Keratinocyte (primary cell): ENCODE measurements around the gene ABCC4. TPM values are rescaled to one million over a fixed set of nuclear protein-coding genes. Genes with fewer than 3 reads are reported as not detected.

Experiments used
- DNase-seq: peaks from one replicate; pipeline ENCODE4 v3.0.0-alpha.2; 2011; ENCODE audit warnings: low read depth, missing footprints, low spot score
- FAIRE-seq: peaks from 2 replicates; lab custom pipeline; 2011; peaks lifted over from hg19 to GRCh38; lab: Jason Lieb, UNC
- H2AFZ ChIP-seq: 2 replicates; pipeline ENCODE4 v1.6.0; 2012; ENCODE audit warnings: low read length, control low read depth, inconsistent platforms; ENCODE audit not compliant: control insufficient read depth
- H3K27ac ChIP-seq: 2 replicates; pipeline ENCODE4 v1.5.1; 2011; ENCODE audit warnings: low read length; ENCODE audit not compliant: control insufficient read depth, insufficient read depth
- H3K27me3 ChIP-seq: 3 replicates; pipeline ENCODE4 v1.6.0; 2011; ENCODE audit warnings: low read length; ENCODE audit not compliant: control insufficient read depth, insufficient read depth; ENCODE audit errors: extremely low read depth
- H3K36me3 ChIP-seq, 2 experiments: 2 replicates in 1 of 2; 3 replicates in 1 of 2; pipeline ENCODE4 v1.5.1; 2011; ENCODE audit warnings: low read length in 2 of 2, mild to moderate bottlenecking in 1 of 2; ENCODE audit not compliant: control insufficient read depth in 2 of 2, insufficient read depth in 2 of 2; ENCODE audit errors: extremely low read depth in 1 of 2
- H3K4me1 ChIP-seq: 3 replicates; pipeline ENCODE4 v1.5.1; 2011; ENCODE audit warnings: low read length; ENCODE audit not compliant: control insufficient read depth, insufficient read depth; ENCODE audit errors: extremely low read depth
- H3K4me2 ChIP-seq: 3 replicates; pipeline ENCODE4 v1.6.0; 2011; ENCODE audit warnings: low read depth, low read length; ENCODE audit not compliant: control insufficient read depth, insufficient read depth; ENCODE audit errors: extremely low read depth
- H3K4me3 ChIP-seq, 3 experiments: fragments of 200-600 bp in 1 of 3; sonication (generic) in 1 of 3; 2 replicates in 2 of 3; 3 replicates in 1 of 3; pipeline ENCODE4 v1.5.1; 2011 to 2016; ENCODE audit warnings: low read length in 3 of 3, mild to moderate bottlenecking in 3 of 3, control low read depth in 2 of 3, inconsistent platforms in 1 of 3, low read depth in 1 of 3, mixed read lengths in 1 of 3, mixed run types in 1 of 3, moderate library complexity in 1 of 3; ENCODE audit not compliant: control insufficient read depth in 2 of 3, insufficient read depth in 2 of 3; ENCODE audit errors: extremely low read depth in 1 of 3
- H3K79me2 ChIP-seq: 2 replicates; pipeline ENCODE4 v1.6.0; 2012; ENCODE audit warnings: low read length; ENCODE audit not compliant: control insufficient read depth, insufficient read depth
- H3K9ac ChIP-seq: 3 replicates; pipeline ENCODE4 v1.6.0; 2011; ENCODE audit warnings: low read length; ENCODE audit not compliant: control insufficient read depth, insufficient read depth; ENCODE audit errors: extremely low read depth
- H3K9me1 ChIP-seq: 3 replicates; pipeline ENCODE4 v1.6.0; 2011; ENCODE audit warnings: low read length; ENCODE audit not compliant: control insufficient read depth, insufficient read depth; ENCODE audit errors: extremely low read depth
- H3K9me3 ChIP-seq: 2 replicates; pipeline ENCODE4 v1.5.1; 2012; ENCODE audit warnings: low read depth, low read length; ENCODE audit not compliant: control insufficient read depth
- H4K20me1 ChIP-seq: 3 replicates; pipeline ENCODE4 v1.6.0; 2011; ENCODE audit warnings: low read length; ENCODE audit not compliant: control insufficient read depth, insufficient read depth; ENCODE audit errors: extremely low read depth
- CTCF ChIP-seq, 3 experiments: IDR thresholded peaks in 1 of 3; conservative IDR thresholded peaks in 1 of 3; optimal IDR thresholded peaks in 1 of 3; 2 replicates in 2 of 3; 3 replicates in 1 of 3; pipeline versions ENCODE3 to v1.5.1; 2011; ENCODE audit warnings: low read length in 3 of 3, mild to moderate bottlenecking in 3 of 3, moderate library complexity in 2 of 3, control low read depth in 1 of 3, inconsistent platforms in 1 of 3; ENCODE audit not compliant: insufficient read depth in 2 of 3; ENCODE audit errors: extremely low read depth in 1 of 3
- EZH2 ChIP-seq: IDR thresholded peaks from one replicate; pipeline ENCODE4 v1.6.1; 2012; ENCODE audit warnings: inconsistent platforms, mild to moderate bottlenecking, low read length, moderate library complexity
- dilution Hi-C: fragments of 300-500 bp; cut with MboI; formaldehyde crosslinking; loops from one replicate; pipeline ENCODE4 v1.7.0; 2020; ENCODE audit warnings: low sequenced_read_pairs; ENCODE audit not compliant: extremely low pct_ligation_motif_present
- polyA plus RNA-seq, 5 experiments: library from polyadenylated mRNA; depleted of rRNA in 3 of 5; stranded (reverse) in 3 of 5; stranded (forward) in 1 of 5; unstranded in 1 of 5; fragments of >200 nt; gene quantifications; 1 replicate in 1 of 5; 2 replicates in 3 of 5; 3 replicates in 1 of 5; pipeline versions ENCODE4 v1.2.1 to v1.2.3, GENCODE V29; 2011 to 2012; ENCODE audit warnings: missing spikeins in 2 of 5, low read depth in 1 of 5, low replicate concordance in 1 of 5

ABCC4 gene
- polyA plus RNA-seq, 1 donor (not counting 4 experiments of a cell fraction or from before 2014, with no cell fraction given): 13.8 TPM

- Histone ChIP-seq H3K4me1 (peaks cover 17% of the 10 kb centered on the region), H2AFZ (no peak overlapping the region), H3K27ac (no peak overlapping the region), H3K4me3 (no peak overlapping the region), H3K9ac (no peak overlapping the region), H3K79me2 (no peaks in the 10 kb centered on the region), H3K9me1 (no peaks in the 10 kb centered on the region), H3K9me3 (no peaks in the 10 kb centered on the region), H3K27me3 (no peaks in the 10 kb centered on the region), H4K20me1 (no peaks in the 10 kb centered on the region), H3K4me2 (no peak overlapping the region), H3K36me3 (no peaks in the 10 kb centered on the region)
- dilution Hi-C loops: no loop called here
- no peak for TF ChIP-seq CTCF (optimal IDR thresholded peaks at IDR 0.05 in 1 of 3, IDR thresholded peaks at IDR 0.05 in 1 of 3, conservative IDR thresholded peaks at IDR 0.05 in 1 of 3; ENCODE audit: extremely low read depth in 1 of 3, insufficient read depth in 2 of 3, low read length in 3 of 3)
- TF ChIP-seq EZH2: no peak
- FAIRE-seq (no peak), DNase-seq (no peak)
Measured at GRCh38 chr13:95112883-95113282, 188.4 kb downstream of the ABCC4 start.

GRCh38 chr13:95111608-95112007 lies 189.6 kb downstream of the ABCC4 start:
- H3K4me2 ChIP-seq: no peak overlapping the region
- H3K27ac ChIP-seq: no peak overlapping the region
- no peaks in the 10 kb centered on the region for H3K9me3 ChIP-seq
- TF ChIP-seq EZH2 (no peak), CTCF (optimal IDR thresholded peaks at IDR 0.05 in 1 of 3, IDR thresholded peaks at IDR 0.05 in 1 of 3, conservative IDR thresholded peaks at IDR 0.05 in 1 of 3; ENCODE audit: extremely low read depth in 1 of 3, insufficient read depth in 2 of 3, low read length in 3 of 3) (no peak)
- H3K27me3 ChIP-seq: no peaks in the 10 kb centered on the region
- FAIRE-seq (no peak), DNase-seq (no peak)
- no peaks in the 10 kb centered on the region for H3K36me3 ChIP-seq
- no peak overlapping the region for H3K4me3 ChIP-seq
- H3K4me1 ChIP-seq: peaks cover 12% of the 10 kb centered on the region
- H3K9me1 ChIP-seq: no peaks in the 10 kb centered on the region
- no peaks in the 10 kb centered on the region for H4K20me1 ChIP-seq
- H3K79me2 ChIP-seq: no peaks in the 10 kb centered on the region
- dilution Hi-C loops: no loop called here
- no peak overlapping the region for H3K9ac ChIP-seq
- H2AFZ ChIP-seq: no peak overlapping the region
